Endometrial microvascular endothelial cells (primary cell): Measurements from ENCODE around the gene ACLY. TPM values are rescaled to one million over a fixed set of nuclear protein-coding genes. Genes with fewer than 3 reads are reported as not detected.
"Not testable (repeated sequence)": the region's sequence is repeated elsewhere in the genome, so short reads cannot be mapped to it uniquely, and the experiment has no call there.

Experiments used
- in situ Hi-C: cut with HindIII; loops from 2 replicates; pipeline ENCODE4 v1.10.0; 2017; ENCODE audit warnings: low sequenced_read_pairs, low pct_unique_long_range_greater_than_20kb; ENCODE audit errors: inconsistent ontology term
- total RNA-seq: library from RNA; depleted of rRNA; stranded (reverse); fragments of >200 nt; gene quantifications from one replicate; pipeline ENCODE4 v1.2.3, GENCODE V29; 2015; ENCODE audit errors: inconsistent ontology term

The ACLY gene
- total RNA-seq, 1 donor from 2014 or later: 237 TPM

DNA sequence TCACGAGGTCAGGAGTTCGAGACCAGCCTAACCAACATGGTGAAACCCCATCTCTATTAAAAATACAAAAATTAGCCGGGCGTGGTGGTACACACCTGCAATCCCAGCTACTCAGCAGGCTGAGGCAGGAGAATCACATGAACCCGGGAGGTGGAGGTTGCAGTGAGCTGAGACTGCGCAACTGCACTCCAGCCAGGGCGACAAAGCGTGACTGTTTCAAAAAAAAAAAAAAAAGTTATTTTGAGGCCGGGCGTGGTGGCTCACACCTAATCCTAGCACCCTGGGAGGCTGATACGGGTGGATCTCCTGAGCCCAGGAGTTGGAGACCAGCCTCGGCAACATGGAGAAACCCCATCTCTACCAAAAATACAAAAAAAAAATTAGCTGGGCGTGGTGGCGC is 67.4 kb downstream of the ACLY start:
- in situ Hi-C loops: not testable (repeated sequence)

DNA sequence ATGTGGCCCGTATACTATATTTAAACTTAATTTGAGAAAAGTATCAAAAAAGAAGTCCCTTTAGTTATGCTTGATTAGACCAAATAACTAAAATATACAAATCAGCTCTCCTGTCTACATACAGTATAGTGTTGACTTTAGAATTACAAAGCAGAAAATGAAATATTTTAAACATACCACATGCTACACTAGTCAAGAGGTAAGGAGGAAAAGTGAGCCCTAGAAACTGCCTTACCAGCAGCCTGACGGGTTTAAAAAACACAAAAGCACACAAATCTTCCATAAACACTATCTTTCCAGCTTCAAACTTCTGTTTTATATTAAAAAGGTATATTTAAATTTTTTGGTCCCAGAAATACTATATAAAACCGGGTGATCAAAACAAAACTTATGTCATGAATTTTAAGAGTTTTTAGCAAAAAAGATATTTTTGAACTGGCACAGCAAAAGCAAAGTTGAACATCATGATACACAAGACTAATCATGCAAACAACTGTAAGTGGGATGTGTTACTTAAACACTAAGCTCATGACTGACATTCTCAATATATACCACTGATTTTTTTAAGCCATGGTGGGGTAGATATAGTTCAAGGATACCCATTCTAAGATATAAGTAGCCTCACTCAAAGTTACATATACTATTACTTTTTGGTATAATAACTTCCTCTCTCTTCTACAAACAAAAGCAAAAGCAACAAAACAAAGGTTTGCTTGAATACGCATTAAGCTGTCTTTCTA is 69.3 kb downstream of the ACLY start:
- in situ Hi-C loops: no loop called here

DNA sequence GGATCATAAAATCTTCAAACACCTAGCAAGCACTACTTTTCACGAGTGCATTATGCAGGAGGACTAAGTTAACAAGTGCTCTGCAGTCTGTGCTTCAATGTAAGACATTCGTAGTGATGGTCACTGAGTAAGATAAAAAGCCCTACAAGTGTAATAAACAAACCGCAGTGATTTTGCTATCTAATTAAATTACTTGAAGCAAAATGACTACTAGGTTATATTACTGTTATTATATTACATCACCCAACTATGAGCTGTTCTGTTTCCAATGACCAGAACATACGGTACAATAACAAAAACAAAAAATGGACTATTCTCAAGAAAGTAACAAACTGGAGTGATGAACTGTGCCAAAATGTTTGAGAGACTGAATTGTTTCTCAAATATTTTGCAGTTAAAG is 70.0 kb downstream of the ACLY start:
- in situ Hi-C loops: no loop called here

DNA sequence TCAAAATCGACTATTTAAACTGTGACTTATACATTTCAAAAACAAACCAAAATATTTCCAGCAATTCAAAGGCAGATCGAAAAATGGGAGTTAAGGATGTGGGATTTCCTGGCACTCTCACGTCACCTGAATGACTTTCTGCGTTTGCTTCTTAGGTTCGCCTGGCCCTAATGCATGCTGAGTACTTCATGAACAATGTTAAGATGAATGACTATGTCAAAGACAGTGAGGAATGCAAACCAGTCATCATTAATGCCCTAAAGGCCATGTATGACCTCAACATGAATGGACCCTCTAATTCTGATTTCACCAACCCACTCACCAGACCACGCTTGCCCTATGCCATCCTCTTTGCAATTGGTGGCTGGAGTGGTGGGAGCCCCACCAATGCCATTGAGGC is 73.8 kb downstream of the ACLY start:
- in situ Hi-C loops: no loop called here

DNA sequence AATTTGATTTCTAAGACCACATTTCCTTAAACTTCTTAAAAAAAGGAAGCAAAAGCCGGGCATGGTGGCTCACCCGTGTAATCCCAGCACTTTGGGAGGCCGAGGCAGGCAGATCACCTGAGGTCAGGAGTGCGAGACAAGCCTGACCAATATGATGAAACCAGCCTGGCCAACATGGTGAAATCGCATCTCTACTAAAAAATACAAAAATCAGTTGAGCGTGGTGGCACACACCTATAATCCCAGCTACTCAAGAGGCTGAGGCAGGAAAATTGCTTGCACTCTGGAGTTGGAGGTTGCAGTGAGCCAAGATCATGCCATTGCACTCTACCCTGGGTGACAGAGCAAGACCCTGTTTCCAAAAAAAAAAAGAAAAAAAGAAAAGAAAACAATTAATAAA is 78.0 kb downstream of the ACLY start:
- in situ Hi-C loops: not testable (repeated sequence)

DNA sequence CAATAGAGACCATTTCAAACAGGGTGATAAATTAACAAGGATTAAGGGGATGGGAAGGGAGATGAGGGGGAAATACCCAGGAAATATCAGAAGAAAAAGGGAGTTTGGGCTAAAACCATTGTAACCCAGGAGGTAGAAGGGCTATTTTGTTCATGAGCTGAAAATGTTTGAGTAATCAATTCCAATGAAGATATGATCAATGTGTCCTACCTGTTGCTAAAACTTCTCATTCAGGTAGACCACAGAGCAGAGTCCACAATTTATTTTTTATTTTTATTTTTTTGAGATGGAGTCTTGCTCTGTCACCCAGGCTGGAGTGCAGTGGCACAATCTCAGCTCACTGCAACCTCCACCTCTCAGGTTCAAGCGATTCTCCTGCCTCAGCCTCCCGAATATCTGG is 79.3 kb downstream of the ACLY start:
- in situ Hi-C loops: not testable (repeated sequence)

DNA sequence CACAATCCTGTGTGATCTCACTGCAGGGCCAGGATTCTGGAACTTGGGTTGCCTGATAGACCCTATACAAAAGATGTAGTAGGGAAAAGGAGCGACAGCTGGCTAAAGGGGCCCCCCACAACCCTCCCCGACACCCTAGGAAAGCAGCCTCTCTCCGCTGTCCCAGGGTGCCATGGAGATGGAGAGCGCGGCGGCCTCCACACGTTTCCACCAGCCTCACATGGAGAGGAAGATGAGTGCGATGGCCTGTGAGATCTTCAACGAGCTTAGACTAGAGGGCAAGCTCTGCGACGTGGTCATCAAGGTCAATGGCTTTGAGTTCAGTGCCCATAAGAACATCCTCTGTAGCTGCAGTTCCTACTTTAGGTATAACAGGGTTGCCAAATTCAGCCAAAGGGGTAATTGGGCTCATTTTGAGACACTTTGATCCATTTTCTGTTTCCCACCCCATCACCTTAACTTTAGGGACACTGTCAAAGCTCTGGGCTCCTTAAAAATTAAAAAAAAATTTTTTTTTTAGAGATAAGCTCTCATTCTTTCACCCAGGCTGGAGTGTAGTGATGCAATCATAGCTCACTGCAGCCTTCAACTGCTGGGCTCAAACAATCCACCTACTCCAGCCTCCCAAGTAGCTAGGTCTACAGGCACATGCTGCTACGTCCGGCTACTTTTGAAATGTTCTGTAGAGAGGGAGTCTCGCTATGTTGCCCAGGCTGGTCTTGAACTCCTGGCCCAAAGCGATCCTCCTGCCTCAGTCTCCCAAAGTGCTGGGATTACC is 80.8 kb downstream of the ACLY start, which contains the start of gene KLHL10:
TSS of gene KLHL10 (plus strand) at position 65 of the 778 bp plus-strand sequence. CDS start at position 173, 108 bp downstream.
- in situ Hi-C loops: no loop called here

DNA sequence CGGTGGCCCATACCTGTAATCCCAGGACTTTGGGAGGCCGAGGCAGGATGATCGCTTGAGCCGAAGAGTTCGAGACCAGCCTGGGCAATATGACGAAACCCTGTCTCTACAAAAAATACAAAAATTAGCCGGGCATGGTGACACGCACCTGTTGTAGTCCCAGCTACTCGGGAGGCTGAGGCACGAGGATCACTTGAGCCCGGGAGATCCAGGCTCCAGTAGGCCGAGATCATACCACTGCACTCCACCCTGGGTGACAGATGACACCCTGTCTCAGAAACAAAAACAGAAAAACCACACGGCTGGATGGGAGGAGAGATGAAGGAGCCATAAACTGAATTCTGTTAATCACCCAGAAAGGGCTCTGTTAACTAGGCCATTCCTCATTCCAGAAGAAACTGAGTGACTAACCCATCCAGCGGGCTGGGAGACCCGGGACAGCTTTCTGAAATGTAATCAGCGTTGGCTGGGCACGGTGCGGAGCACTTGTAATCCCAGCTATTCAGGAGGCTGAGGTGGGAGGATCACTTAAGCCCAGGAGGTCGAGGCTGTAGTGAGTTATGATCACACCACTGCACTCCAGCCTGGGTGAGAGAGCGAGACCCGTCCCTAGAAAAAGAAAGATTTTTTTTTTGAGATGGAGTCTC is 82.1 kb downstream of the ACLY start:
- in situ Hi-C loops: no loop called here

DNA sequence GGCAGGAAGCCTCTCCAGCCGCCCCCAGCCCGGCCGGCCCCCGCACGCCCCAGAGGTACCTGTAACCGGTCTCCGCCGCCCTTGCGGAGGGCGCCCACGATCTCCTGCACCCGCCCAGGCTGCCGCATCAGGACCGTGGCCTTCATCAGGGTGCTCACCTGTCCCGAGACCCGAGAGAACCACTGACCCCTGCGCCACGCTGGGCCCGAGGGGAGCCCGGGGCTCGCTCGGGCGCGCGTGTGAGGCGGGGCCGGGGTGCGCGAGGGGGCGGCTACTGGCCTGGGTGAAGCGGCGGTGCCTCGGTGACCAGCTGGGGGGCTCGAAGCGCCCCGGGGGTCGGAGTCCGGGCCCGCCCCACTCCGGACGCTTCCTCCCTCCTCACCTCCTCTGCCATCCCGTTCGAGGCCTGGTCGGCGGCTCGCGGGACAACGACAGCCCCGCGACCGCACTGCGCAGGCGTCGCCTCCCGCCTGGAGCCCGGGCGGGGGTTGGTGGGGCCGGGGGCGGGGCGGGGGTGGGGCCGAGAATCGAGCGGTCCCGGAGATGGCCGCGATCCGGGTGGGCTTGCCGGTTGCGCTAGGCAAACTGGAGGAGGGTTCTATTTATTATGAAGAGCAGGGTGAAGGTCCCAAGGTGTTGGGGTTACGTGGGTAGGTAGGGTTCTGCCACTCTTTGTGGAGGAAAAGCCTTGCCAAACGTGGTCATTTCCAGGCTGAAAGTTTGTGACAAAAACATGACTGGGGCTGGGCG is 82.8 kb downstream of the ACLY start, which contains the start of gene NT5C3B:
TSS of gene NT5C3B (minus strand) at position 433 of the 750 bp plus-strand sequence. CDS start at position 394, 39 bp downstream.
- in situ Hi-C loops: no loop called here

DNA sequence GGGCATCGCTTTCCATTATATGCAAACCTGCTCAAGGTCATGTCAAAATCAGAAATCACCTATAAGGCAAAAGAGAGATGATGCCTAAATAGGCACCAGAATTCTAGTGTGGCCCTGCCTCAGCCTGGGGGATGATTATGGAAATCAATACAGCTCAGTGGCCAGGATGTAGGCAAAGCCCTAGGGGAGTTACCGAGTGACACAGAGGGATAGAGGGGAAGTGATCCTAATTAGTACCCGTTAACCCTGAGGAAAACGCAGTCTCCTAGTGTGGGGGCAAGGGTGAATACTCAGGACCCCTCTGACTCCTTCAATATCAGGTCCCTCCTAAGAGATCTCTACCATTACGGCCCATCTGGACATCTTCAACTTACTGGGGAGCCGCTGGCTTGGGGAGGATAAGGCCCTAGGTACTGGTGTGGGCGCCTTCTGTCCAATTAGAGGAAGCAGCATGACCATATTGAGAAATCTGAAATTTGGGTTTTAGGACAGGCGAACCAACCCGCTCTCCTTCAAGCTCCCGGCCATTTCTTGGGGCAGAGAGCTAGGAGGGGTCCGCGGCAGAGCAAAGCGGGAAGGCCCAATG is 83.4 kb downstream of the ACLY start:
- in situ Hi-C loops: no loop called here

DNA sequence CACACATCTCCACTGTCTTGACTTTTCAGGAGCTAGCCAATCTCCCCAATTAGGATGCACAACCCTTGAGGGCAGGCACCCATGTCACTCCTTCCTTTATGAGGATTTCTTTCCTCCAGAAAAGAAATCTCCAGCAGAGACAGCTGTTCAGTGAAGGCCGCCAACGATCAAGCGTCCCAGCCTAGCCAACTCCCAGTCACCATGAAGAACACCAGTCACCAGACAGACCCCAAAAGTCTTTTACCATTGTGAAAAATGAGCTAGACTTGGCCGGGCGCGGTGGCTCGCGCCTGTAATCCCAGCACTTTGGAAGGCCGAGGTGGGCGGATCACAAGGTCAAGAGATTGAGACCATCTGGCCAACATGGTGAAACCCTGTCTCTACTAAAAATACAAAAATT is 88.8 kb downstream of the ACLY start:
- in situ Hi-C loops: not testable (repeated sequence)

DNA sequence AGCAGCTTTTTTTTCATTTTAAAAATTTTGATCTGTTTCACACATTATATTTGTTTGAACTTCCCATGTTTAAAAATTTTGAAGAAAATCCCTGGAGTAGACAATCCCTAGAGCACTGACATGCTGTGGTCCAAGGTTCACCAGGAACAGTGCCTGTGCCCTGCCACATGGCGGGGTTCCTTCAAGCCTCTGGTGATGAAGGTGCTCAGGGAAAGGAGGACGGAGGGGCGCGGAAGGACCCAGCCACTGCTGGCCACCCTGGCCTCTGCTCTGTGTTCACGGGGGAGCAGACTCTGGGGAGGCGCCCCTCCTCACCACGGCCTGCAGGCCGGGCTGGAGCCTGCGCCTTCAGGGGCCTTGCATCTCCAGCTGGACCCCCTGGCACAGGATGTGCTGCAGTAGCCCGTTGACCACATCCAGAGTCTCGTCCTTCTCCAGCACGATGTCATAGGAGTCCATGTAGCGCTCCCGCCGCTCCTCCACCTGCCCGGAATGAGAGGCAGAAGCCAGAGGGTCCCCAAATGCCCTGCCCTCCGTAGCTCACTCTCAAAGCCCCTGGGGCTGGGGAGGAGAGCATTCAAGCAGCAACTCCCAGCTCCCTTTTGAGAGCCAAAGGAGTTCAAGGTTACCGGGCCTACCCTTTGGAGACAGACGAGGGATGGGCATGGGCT is 93.4 kb downstream of the ACLY start:
- in situ Hi-C loops: no loop called here

DNA sequence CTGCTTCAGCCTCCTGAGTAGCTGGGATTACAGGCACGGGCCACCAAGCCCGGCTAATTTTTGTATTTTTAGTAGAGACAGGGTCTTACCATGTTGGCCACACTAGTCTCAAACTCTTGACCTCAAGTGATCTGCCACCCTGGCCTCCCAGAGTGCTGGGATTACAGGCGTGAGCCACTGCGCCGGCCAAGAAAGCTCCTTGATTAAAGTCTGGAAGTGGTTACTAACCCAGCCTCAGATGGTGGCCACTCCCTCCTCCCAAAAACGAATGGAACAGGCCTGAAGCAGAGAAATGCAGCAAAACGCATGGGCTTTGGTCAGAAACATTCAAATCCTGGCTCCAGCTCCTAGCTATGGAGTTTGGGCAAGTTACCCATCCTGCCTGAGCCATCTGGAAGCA is 94.7 kb downstream of the ACLY start:
- in situ Hi-C loops: no loop called here

DNA sequence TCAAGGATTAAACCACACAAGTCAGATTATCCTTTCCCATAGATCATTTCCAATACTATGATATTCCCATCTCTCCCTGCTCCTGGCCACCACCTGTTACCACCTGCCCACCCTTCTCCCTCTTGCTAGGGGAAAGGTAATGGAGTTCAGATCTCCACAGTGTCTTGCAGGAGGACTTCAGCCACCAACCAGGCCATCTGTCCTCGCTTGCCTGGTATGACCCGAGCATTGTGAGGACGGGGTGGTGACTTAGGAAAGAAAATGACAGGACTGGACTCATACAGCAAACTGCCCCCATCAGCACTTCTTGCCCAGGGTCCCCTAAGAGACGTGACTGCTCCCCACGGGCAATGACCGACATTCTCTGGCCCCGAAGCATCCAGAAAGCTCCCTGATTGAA is 95.2 kb downstream of the ACLY start:
- in situ Hi-C loops: no loop called here

DNA sequence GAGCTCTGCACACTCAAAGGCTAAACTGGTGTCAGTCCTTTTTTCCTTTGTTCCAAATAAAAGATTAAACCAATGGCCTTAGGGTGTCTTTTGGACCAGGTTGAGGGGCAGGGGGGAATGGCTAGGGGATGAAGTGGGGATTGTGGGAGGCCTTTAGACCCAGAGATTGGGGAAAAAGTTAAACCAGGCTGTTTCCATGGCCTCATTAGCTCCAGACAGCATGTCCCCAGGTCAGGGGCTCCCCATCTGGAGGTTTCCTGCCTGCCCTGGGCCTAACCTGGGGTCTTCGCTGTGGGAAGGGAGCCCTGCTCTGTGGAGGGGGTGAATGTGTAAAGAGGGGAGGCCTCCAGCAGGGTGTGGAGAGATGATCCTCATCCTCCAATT is 95.6 kb downstream of the ACLY start:
- in situ Hi-C loops: no loop called here

DNA sequence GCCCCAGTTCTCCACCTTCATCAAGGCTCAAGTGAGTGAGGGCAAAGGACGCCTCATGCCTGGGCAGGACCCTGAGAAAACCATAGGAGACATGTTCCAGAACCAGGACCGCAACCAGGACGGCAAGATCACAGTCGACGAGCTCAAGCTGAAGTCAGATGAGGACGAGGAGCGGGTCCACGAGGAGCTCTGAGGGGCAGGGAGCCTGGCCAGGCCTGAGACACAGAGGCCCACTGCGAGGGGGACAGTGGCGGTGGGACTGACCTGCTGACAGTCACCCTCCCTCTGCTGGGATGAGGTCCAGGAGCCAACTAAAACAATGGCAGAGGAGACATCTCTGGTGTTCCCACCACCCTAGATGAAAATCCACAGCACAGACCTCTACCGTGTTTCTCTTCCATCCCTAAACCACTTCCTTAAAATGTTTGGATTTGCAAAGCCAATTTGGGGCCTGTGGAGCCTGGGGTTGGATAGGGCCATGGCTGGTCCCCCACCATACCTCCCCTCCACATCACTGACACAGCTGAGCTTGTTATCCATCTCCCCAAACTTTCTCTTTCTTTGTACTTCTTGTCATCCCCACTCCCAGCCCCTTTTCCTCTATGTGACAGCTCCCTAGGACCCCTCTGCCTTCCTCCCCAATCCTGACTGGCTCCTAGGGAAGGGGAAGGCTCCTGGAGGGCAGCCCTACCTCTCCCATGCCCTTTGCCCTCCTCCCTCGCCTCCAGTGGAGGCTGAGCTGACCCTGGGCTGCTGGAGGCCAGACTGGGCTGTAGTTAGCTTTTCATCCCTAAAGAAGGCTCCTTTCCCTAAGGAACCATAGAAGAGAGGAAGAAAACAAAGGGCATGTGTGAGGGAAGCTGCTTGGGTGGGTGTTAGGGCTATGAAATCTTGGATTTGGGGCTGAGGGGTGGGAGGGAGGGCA is 96.3 kb downstream of the ACLY start:
- in situ Hi-C loops: no loop called here

DNA sequence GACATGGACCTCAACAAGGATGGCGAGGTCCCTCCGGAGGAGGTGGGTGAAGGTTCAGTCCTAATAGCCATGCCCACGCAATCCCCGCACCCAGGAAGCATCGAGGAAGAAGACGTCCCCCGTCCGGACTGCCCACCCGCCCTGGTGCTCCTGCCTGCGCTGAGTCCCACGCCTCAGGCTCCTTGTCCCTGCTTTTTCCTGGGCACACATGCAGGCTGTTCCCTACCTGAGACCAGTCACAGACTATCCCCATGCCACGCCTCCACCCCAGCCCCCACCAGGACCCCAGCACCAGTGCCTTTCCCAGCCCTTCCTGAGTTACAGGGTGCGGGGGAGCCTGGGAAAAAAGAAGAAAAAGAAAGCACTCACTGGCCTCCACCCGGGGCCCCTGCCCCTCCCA is 97.0 kb downstream of the ACLY start:
- in situ Hi-C loops: no loop called here
